ENCODE measurements around the gene CLRN1. TPM values are rescaled to one million over a fixed set of nuclear protein-coding genes. Genes with fewer than 3 reads are reported as not detected.

The CLRN1 gene
- total and polyA plus RNA-seq, 2 of the 13 experiments (the other 11 are each of a cell fraction or from before 2014, with no cell fraction given) = not detected

- Histone ChIP-seq H3K9ac (ENCODE audit: insufficient read depth, low read depth, low read length) (no peak overlapping the region), H3K4me3 (replicated peaks in 1 of 3; ENCODE audit: insufficient read depth in 1 of 3, low read depth in 2 of 3, low read length in 3 of 3) (no peak overlapping the region), H3K9me3 (ENCODE audit: low read length) (no peaks in the 10 kb centered on the region), H3K4me2 (ENCODE audit: low read depth, low read length) (peak overlapping the region; percentile 5; the same call in 1 of the 2 replicates), H3K79me2 (ENCODE audit: insufficient read depth, low read length) (no peaks in the 10 kb centered on the region), H3K36me3 (replicated peaks in 1 of 2; ENCODE audit: control insufficient read depth in 1 of 2, insufficient read depth in 2 of 2, low read length in 2 of 2) (no peaks in the 10 kb centered on the region), H3K27ac (ENCODE audit: extremely low read length, insufficient read depth, low read length) (no peak overlapping the region), H3K4me1 (ENCODE audit: insufficient read depth, low read length) (peaks cover 14% of the 10 kb centered on the region), H2AFZ (ENCODE audit: low read length) (no peak overlapping the region), H3K27me3 (ENCODE audit: control insufficient read depth in 1 of 2, insufficient read depth in 2 of 2, low read length in 2 of 2) (no peaks in the 10 kb centered on the region; a peak in 1 of 5 replicates), H4K20me1 (ENCODE audit: insufficient read depth, low read length) (no peaks in the 10 kb centered on the region)
- WGBS (ENCODE audit: low lambda C conversion rate) = 10% methylated on average over 5 of the region's 5 CpGs
- CTCF ChIA-PET (ENCODE audit: low intra/inter-chr PET ratio, low total read pairs) = no interaction called here
- no TSS peak for BruUV-seq (replicated peaks)
- ATAC-seq (no peak), FAIRE-seq (no peak), DNase-seq (ENCODE audit: low spot score) (peak; percentile 6)
- POLR2A ChIA-PET = no interaction called here
- in situ Hi-C loops (cut with HindIII; ENCODE audit: extremely low pct_ligation_motif_present, low pct_unique_long_range_greater_than_20kb) (no loop called here), intact Hi-C loops (cut with micrococcal nuclease; ENCODE audit: unreplicated experiment) (no loop called here)
- TF ChIP-seq STAG1 (CRISPR knock-in tag; IDR thresholded peaks at IDR 0.05) = no peak
Observed at GRCh38 chr3:151002003-151002981, 29.8 kb upstream of the CLRN1 start.

- Histone ChIP-seq H4K20me1 (ENCODE audit: insufficient read depth, low read length) (no peaks in the 10 kb centered on the region), H3K4me3 (replicated peaks in 1 of 3; ENCODE audit: insufficient read depth in 1 of 3, low read depth in 2 of 3, low read length in 3 of 3) (no peak overlapping the region), H3K4me1 (ENCODE audit: insufficient read depth, low read length) (peaks cover 14% of the 10 kb centered on the region), H3K4me2 (ENCODE audit: low read depth, low read length) (no peak overlapping the region), H3K27ac (ENCODE audit: extremely low read length, insufficient read depth, low read length) (no peak overlapping the region), H3K9me3 (ENCODE audit: low read length) (no peaks in the 10 kb centered on the region), H3K27me3 (ENCODE audit: control insufficient read depth in 1 of 2, insufficient read depth in 2 of 2, low read length in 2 of 2) (no peaks in the 10 kb centered on the region; a peak in 1 of 5 replicates), H3K79me2 (ENCODE audit: insufficient read depth, low read length) (no peaks in the 10 kb centered on the region), H3K36me3 (replicated peaks in 1 of 2; ENCODE audit: control insufficient read depth in 1 of 2, insufficient read depth in 2 of 2, low read length in 2 of 2) (no peaks in the 10 kb centered on the region), H2AFZ (ENCODE audit: low read length) (no peak overlapping the region), H3K9ac (ENCODE audit: insufficient read depth, low read depth, low read length) (no peak overlapping the region)
- TF ChIP-seq TRIM24 (CRISPR knock-in tag; IDR thresholded peaks at IDR 0.05) (no peak), KLF6 (CRISPR knock-in tag; IDR thresholded peaks at IDR 0.05) (no peak), ZBTB26 (CRISPR knock-in tag; IDR thresholded peaks at IDR 0.05; ENCODE audit: borderline replicate concordance) (no peak), ZFP37 (CRISPR knock-in tag; IDR thresholded peaks at IDR 0.05; ENCODE audit: borderline replicate concordance) (no peak), NR0B2 (CRISPR knock-in tag; IDR thresholded peaks at IDR 0.05) (no peak), ETV6 (CRISPR knock-in tag; conservative IDR thresholded peaks at IDR 0.05) (no peak), MEIS2 (CRISPR knock-in tag; IDR thresholded peaks at IDR 0.05) (no peak), KDM4B (CRISPR knock-in tag; IDR thresholded peaks at IDR 0.05) (no peak), ZNF296 (CRISPR knock-in tag; conservative IDR thresholded peaks at IDR 0.05) (no peak)
- intact Hi-C loops (cut with micrococcal nuclease; ENCODE audit: unreplicated experiment) (no loop called here), in situ Hi-C loops (cut with HindIII; ENCODE audit: extremely low pct_ligation_motif_present, low pct_unique_long_range_greater_than_20kb) (no loop called here)
- ChIA-PET POLR2A (no interaction called here), CTCF (ENCODE audit: low intra/inter-chr PET ratio, low total read pairs) (no interaction called here)
- FAIRE-seq = no peak
- 2% methylated on average over 5 of the region's 5 CpGs for WGBS (ENCODE audit: low lambda C conversion rate)
- no peak for DNase-seq (ENCODE audit: low spot score)
- no peak for ATAC-seq
- no TSS peak for BruUV-seq (replicated peaks)
Observed at GRCh38 chr3:150998996-150999395, 26.5 kb upstream of the CLRN1 start.

All from HepG2 (cell line).